HepG2 (cell line): ENCODE data around the gene CCDC201. TPM values are rescaled to one million over a fixed set of nuclear protein-coding genes. Genes with fewer than 3 reads are reported as not detected.
A peak's percentile ranks its signal among the peaks of the same experiment; 100 is the strongest.

Source experiments
- ATF7 ChIP-seq, 2 experiments: fragments of 450-650 bp in 1 of 2; sonication (generic) in 1 of 2; formaldehyde crosslinking in 1 of 2; IDR thresholded peaks; 2 replicates each; pipeline versions ENCODE4 v1.4.0 to v1.6.1; 2016 to 2020; ENCODE audit warnings: antibody characterized with exemption in 1 of 2, mild to moderate bottlenecking in 1 of 2, missing genetic modification reagents in 1 of 2
- CENPBD1 ChIP-seq: sonication (generic); formaldehyde crosslinking; IDR thresholded peaks from 2 replicates; pipeline ENCODE4 v1.8.0; 2022; ENCODE audit warnings: missing genetic modification reagents, low read depth, mild to moderate bottlenecking, borderline replicate concordance
- ELK4 ChIP-seq: sonication (generic); formaldehyde crosslinking; IDR thresholded peaks from 2 replicates; pipeline ENCODE4 v1.9.0; 2021; ENCODE audit warnings: missing genetic modification reagents, borderline replicate concordance
- HDAC6 ChIP-seq: fragments of 200-600 bp; sonication (generic); IDR thresholded peaks from 2 replicates; pipeline ENCODE4 v1.7.0; 2017; ENCODE audit warnings: mild to moderate bottlenecking, antibody characterized with exemption, low read length, low read depth
- MBD4 ChIP-seq: IDR thresholded peaks from 2 replicates; pipeline ENCODE4 v1.6.1; 2012; ENCODE audit warnings: low read length, inconsistent platforms, borderline replicate concordance
- RBFOX2 ChIP-seq: fragments of 200-400 bp; formaldehyde crosslinking; IDR thresholded peaks from 2 replicates; pipeline ENCODE4 v1.6.1; 2017; ENCODE audit warnings: low read depth, mild to moderate bottlenecking, low read length
- RFX1 ChIP-seq: fragments of 450-650 bp; IDR thresholded peaks from 2 replicates; pipeline ENCODE4 v1.6.1; 2017
- RXRA ChIP-seq: sonication (generic); formaldehyde crosslinking; IDR thresholded peaks from 2 replicates; pipeline ENCODE4 v1.5.1; 2020; ENCODE audit warnings: missing genetic modification reagents
- TOPORS ChIP-seq: sonication (generic); formaldehyde crosslinking; IDR thresholded peaks from 2 replicates; pipeline ENCODE4 v1.8.0; 2023; ENCODE audit warnings: mild to moderate bottlenecking, missing genetic modification reagents
- U2AF2 ChIP-seq: fragments of 200-400 bp; formaldehyde crosslinking; IDR thresholded peaks from 2 replicates; pipeline ENCODE4 v1.6.1; 2017; ENCODE audit warnings: low read depth, mild to moderate bottlenecking, low read length
- ZBTB37 ChIP-seq: sonication (generic); formaldehyde crosslinking; IDR thresholded peaks from 2 replicates; pipeline ENCODE4 v1.4.0; 2020; ENCODE audit warnings: mild to moderate bottlenecking, missing genetic modification reagents
- ZFP36 ChIP-seq: fragments of 150-350 bp; IDR thresholded peaks from 2 replicates; pipeline ENCODE4 v1.6.1; 2018; ENCODE audit warnings: borderline replicate concordance, low read length, low read depth; ENCODE audit not compliant: partially characterized antibody
- ZNF264 ChIP-seq: sonication (generic); formaldehyde crosslinking; IDR thresholded peaks from 2 replicates; pipeline ENCODE4 v1.4.0; 2020; ENCODE audit warnings: missing genetic modification reagents
- ZNF441 ChIP-seq: sonication (generic); formaldehyde crosslinking; IDR thresholded peaks from 2 replicates; pipeline ENCODE4 v1.7.0; 2021; ENCODE audit warnings: missing genetic modification reagents, borderline replicate concordance
- ZNF670 ChIP-seq: sonication (generic); formaldehyde crosslinking; IDR thresholded peaks from 2 replicates; pipeline ENCODE4 v1.8.0; 2022; ENCODE audit warnings: mild to moderate bottlenecking, missing genetic modification reagents, borderline replicate concordance
- ZNF839 ChIP-seq: sonication (generic); formaldehyde crosslinking; IDR thresholded peaks from 2 replicates; pipeline ENCODE4 v1.4.0; 2020; ENCODE audit warnings: missing genetic modification reagents, mild to moderate bottlenecking, borderline replicate concordance
- ZSCAN21 ChIP-seq: sonication (generic); formaldehyde crosslinking; IDR thresholded peaks from 2 replicates; pipeline ENCODE4 v1.8.0; 2022; ENCODE audit warnings: mild to moderate bottlenecking, missing genetic modification reagents, moderate library complexity, borderline replicate concordance
- polyA plus RNA-seq, 8 experiments: library from polyadenylated mRNA; depleted of rRNA in 3 of 8; stranded (reverse) in 7 of 8; unstranded in 1 of 8; fragments of >200 nt; fragmentation: Illumina TruSeq in 4 of 8; extraction: Trizol in 4 of 8; gene quantifications; 2 replicates each; pipeline versions ENCODE4 v1.2.1 to v1.2.3, GENCODE V29; 2011 to 2016; ENCODE audit warnings: low read depth in 4 of 8, missing spikeins in 1 of 8, mixed read lengths in 1 of 8; ENCODE audit not compliant: insufficient read depth in 1 of 8
- total RNA-seq, 5 experiments: library from RNA; depleted of rRNA; stranded (reverse); fragments of >200 nt; fragmentation: Illumina TruSeq; extraction: Trizol; gene quantifications; 2 replicates each; pipeline ENCODE4 v1.2.3, GENCODE V29; 2016; ENCODE audit warnings: low read depth in 1 of 5
- TF ChIP-seq, protein P1 (sequence below): sonication (generic); formaldehyde crosslinking; IDR thresholded peaks from 2 replicates; pipeline ENCODE4 v1.8.0; 2023; ENCODE audit warnings: mild to moderate bottlenecking, missing genetic modification reagents
- TF ChIP-seq, protein P2 (sequence below): sonication (generic); formaldehyde crosslinking; IDR thresholded peaks from 2 replicates; pipeline ENCODE4 v1.5.0; 2020; ENCODE audit warnings: mild to moderate bottlenecking, missing genetic modification reagents, borderline replicate concordance
- TF ChIP-seq, protein P3 (sequence below): sonication (generic); formaldehyde crosslinking; IDR thresholded peaks from 2 replicates; pipeline ENCODE4 v1.4.0; 2020; ENCODE audit warnings: mild to moderate bottlenecking, missing genetic modification reagents

Gene CCDC201
- total and polyA plus RNA-seq, 2 of the 13 experiments (the other 11 are each of a cell fraction or from before 2014, with no cell fraction given) = 0.92 TPM; not detected in 1

DNA sequence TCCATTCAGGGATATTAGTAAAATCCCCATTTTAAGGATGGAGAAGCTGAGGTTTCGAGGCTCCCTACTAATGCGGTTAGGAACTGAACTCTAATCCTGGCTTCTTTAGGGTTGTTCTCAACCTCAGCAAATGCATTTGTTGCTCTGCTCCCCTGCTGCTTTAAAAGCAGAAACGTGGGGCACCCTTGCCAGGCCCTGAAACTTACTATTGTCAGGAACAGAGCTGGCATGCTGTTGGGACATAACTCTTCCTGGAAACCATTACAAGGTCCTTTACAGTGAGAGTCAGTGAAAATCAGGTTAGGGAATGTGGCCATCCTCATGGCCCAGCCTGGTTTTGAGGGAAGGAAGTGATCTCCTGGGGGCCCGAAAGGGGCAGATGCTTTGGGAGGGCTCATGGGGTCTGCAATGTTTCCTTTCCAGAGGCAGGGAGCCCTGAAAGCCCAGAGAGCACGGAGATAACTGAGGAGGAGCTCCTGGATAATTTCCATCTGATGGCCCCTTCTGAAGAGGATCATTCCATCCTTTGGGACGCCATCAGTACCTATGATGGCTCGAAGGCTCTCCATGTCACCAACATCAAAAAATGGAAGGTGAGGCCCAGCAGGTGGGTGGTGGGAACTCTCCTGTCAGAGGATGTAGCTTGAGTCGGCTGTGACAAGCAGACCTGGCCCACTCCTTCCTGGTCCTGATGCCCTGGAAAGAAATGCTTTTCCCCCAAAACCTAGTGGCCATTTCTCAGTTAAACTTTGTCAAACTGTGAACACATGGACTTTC is 17.4 kb upstream of the CCDC201 start (continued):
- TF ChIP-seq ZBTB37 (CRISPR knock-in tag) (no peak), ZNF441 (no peak), ELK4 (CRISPR knock-in tag) (no peak), MBD4 (no peak), ZNF670 (CRISPR knock-in tag) (no peak), ATF7 (IDR thresholded peaks at IDR 0.05) (no peak), ATF7 (CRISPR knock-in tag; IDR thresholded peaks at IDR 0.05) (no peak; the same call in 1 of the 2 replicates), ZFP36 (no peak), HDAC6 (no peak), CENPBD1 (CRISPR knock-in tag) (no peak), RBFOX2 (peak; percentile 17), ZNF839 (CRISPR knock-in tag) (no peak; the same call in 1 of the 2 replicates), RFX1 (no peak), TOPORS (no peak), ZNF264 (CRISPR knock-in tag) (peak; percentile 67; the same call in 1 of the 2 replicates), RXRA (CRISPR knock-in tag) (no peak), U2AF2 (no peak), ZSCAN21 (peak; percentile 34)
- TF ChIP-seq, protein P1, sequence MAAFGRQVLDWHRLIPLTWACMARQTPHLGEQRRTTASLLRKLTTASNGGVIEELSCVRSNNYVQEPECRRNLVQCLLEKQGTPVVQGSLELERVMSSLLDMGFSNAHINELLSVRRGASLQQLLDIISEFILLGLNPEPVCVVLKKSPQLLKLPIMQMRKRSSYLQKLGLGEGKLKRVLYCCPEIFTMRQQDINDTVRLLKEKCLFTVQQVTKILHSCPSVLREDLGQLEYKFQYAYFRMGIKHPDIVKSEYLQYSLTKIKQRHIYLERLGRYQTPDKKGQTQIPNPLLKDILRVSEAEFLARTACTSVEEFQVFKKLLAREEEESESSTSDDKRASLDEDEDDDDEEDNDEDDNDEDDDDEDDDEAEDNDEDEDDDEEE (CRISPR knock-in tag) = no peak
- TF ChIP-seq, protein P2, sequence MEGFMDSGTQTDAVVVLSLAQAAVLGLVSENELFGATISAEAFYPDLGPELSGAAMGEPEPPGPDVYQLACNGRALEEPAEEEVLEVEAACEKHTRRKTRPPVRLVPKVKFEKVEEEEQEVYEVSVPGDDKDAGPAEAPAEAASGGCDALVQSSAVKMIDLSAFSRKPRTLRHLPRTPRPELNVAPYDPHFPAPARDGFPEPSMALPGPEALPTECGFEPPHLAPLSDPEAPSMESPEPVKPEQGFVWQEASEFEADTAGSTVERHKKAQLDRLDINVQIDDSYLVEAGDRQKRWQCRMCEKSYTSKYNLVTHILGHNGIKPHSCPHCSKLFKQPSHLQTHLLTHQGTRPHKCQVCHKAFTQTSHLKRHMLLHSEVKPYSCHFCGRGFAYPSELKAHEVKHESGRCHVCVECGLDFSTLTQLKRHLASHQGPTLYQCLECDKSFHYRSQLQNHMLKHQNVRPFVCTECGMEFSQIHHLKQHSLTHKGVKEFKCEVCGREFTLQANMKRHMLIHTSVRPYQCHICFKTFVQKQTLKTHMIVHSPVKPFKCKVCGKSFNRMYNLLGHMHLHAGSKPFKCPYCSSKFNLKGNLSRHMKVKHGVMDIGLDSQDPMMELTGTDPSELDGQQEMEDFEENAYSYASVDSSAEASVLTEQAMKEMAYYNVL (CRISPR knock-in tag) = no peak
- TF ChIP-seq, protein P3, sequence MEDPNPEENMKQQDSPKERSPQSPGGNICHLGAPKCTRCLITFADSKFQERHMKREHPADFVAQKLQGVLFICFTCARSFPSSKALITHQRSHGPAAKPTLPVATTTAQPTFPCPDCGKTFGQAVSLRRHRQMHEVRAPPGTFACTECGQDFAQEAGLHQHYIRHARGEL (CRISPR knock-in tag) = no peak
